Activated naive CD8-positive, alpha-beta T cell treated with anti-CD3 and anti-CD28 coated beads, Interleukin-2, amount 10 ng/mL, durations not matched to agents 7 days and 5 days (primary cell): Measurements from ENCODE around the gene TGIF2. TPM values are rescaled to one million over a fixed set of nuclear protein-coding genes. Genes with fewer than 3 reads are reported as not detected.
"Not testable (repeated sequence)": the region's sequence is repeated elsewhere in the genome, so short reads cannot be mapped to it uniquely, and the experiment has no call there.

ENCODE experiments used
- ATAC-seq: fragments of 150-1000 bp; cut with Tn5 transposase; one replicate; pipeline ENCODE4 v1.10.0; 2021; ENCODE audit warnings: low read depth, moderate library complexity
- POLR2A ChIA-PET: fragments of 350-600 bp; sonication (Branson Sonifier 250); formaldehyde crosslinking; loops from one replicate; lab custom pipeline; 2021; ENCODE audit warnings: antibody characterized with exemption; lab: Charles Lee
- DNase-seq: peaks from one replicate; pipeline ENCODE4 v3.0.0; 2021
- H3K27ac Mint-ChIP-seq: one replicate; pipeline ENCODE4 v1.8.0; 2022; ENCODE audit warnings: mild to moderate bottlenecking, mixed read lengths
- H3K27me3 Mint-ChIP-seq: one replicate; pipeline ENCODE4 v1.8.0; 2022; ENCODE audit warnings: mild to moderate bottlenecking, moderate library complexity, mixed read lengths
- H3K36me3 Mint-ChIP-seq: one replicate; pipeline ENCODE4 v1.8.0; 2021; ENCODE audit warnings: mild to moderate bottlenecking, mixed read lengths
- H3K4me1 Mint-ChIP-seq: one replicate; pipeline ENCODE4 v1.8.0; 2021; ENCODE audit warnings: mixed read lengths
- H3K4me3 Mint-ChIP-seq: one replicate; pipeline ENCODE4 v1.8.0; 2022; ENCODE audit warnings: mild to moderate bottlenecking, moderate library complexity, mixed read lengths
- H3K9me3 Mint-ChIP-seq: one replicate; pipeline ENCODE4 v1.8.0; 2021; ENCODE audit warnings: mixed read lengths
- total RNA-seq, 2 experiments: library from RNA; stranded (reverse); gene quantifications; one replicate each; pipeline ENCODE4 v1.2.3, GENCODE V29; 2021

The TGIF2 gene
- total RNA-seq, 2 experiments from 2014 or later: 32.2 to 33.1 TPM

GRCh38 chr20:36599912-36600345, 26.5 kb downstream of the TGIF2 start:
- ATAC-seq: no peak

GRCh38 chr20:36601540-36601939, 28.1 kb downstream of the TGIF2 start:
- no peak overlapping the region for H3K4me3 Mint-ChIP-seq
- no peaks in the 10 kb centered on the region for H3K9me3 Mint-ChIP-seq
- H3K4me1 Mint-ChIP-seq: peaks cover 18% of the 10 kb centered on the region
- POLR2A ChIA-PET: interaction anchor here (18.2 kb wide), 1 partner anchor 27 kb away, joined by 195 read pairs; the partner anchor contains the start of gene TGIF2
- H3K36me3 Mint-ChIP-seq: peaks cover 3% of the 10 kb centered on the region
- no peaks in the 10 kb centered on the region for H3K27me3 Mint-ChIP-seq
- peak overlapping the region; percentile 14 for H3K27ac Mint-ChIP-seq
- no peak for DNase-seq
- ATAC-seq: no peak

More at GRCh38 chr20:36599912-36600345, 26.5 kb downstream of the TGIF2 start:
- Mint-ChIP-seq H3K27ac (no peak overlapping the region), H3K9me3 (no peaks in the 10 kb centered on the region), H3K27me3 (no peaks in the 10 kb centered on the region), H3K4me1 (peaks cover 23% of the 10 kb centered on the region), H3K36me3 (peaks cover 3% of the 10 kb centered on the region), H3K4me3 (no peak overlapping the region)
- DNase-seq: no peak
- POLR2A ChIA-PET: interaction anchor here (0.7 to 18.2 kb wide), 3 partner anchors 10 to 26 kb away, joined by 3 to 195 read pairs (median 3); partner anchors contain the start of gene TGIF2

- H3K27ac Mint-ChIP-seq: peak overlapping the region; percentile 98
- no peaks in the 10 kb centered on the region for H3K27me3 Mint-ChIP-seq
These were observed 31.6 kb downstream of the TGIF2 start for GRCh38 chr20:36604952-36605398.

GRCh38 chr20:36605399-36606157, 32.2 kb downstream of the TGIF2 start, which contains the start of gene RAB5IF:
Gene RAB5IF, plus strand, starts transcription at chr20:36605779. Its CDS starts 173 bp downstream, at chr20:36605952.
- Mint-ChIP-seq H3K9me3 (no peaks in the 10 kb centered on the region), H3K36me3 (peaks cover 13% of the 10 kb centered on the region), H3K27ac (peak within 1 kb of the TSS; percentile 98), H3K4me1 (peaks cover 24% of the 10 kb centered on the region), H3K27me3 (no peaks in the 10 kb centered on the region), H3K4me3 (peak within 1 kb of the TSS; percentile 98)
- peak; percentile 99 for DNase-seq
- ATAC-seq: peak; percentile 93
- POLR2A ChIA-PET: interaction anchor here (0.8 to 4.3 kb wide), 20 partner anchors 9 to 258 kb away, joined by 3 to 66 read pairs (median 8); partner anchors contain the start of genes SLA2 and TGIF2

More at GRCh38 chr20:36604952-36605398, 31.6 kb downstream of the TGIF2 start:
- Mint-ChIP-seq H3K4me3 (peak overlapping the region; percentile 98), H3K9me3 (no peaks in the 10 kb centered on the region), H3K36me3 (peaks cover 9% of the 10 kb centered on the region), H3K4me1 (peaks cover 24% of the 10 kb centered on the region)
- ATAC-seq (peak; percentile 17), DNase-seq (peak; percentile 67)
- POLR2A ChIA-PET: interaction anchor here (0.7 to 4.3 kb wide), 18 partner anchors 9 to 941 kb away, joined by 3 to 66 read pairs (median 8); partner anchors contain the start of genes SLA2 and TGIF2

- Mint-ChIP-seq H3K27ac (peak overlapping the region; percentile 98), H3K27me3 (no peaks in the 10 kb centered on the region), H3K4me1 (peaks cover 25% of the 10 kb centered on the region), H3K36me3 (peaks cover 14% of the 10 kb centered on the region), H3K9me3 (no peaks in the 10 kb centered on the region), H3K4me3 (peak overlapping the region; percentile 98)
- ATAC-seq (no peak), DNase-seq (no peak)
- POLR2A ChIA-PET: interaction anchor here (0.8 to 4.3 kb wide), 21 partner anchors 8 to 257 kb away, joined by 3 to 66 read pairs (median 8); partner anchors contain the start of genes SLA2 and TGIF2
These were observed 33.0 kb downstream of the TGIF2 start for GRCh38 chr20:36606158-36607066.

GRCh38 chr20:36607586-36608387, 34.4 kb downstream of the TGIF2 start:
- Mint-ChIP-seq H3K27me3 (no peaks in the 10 kb centered on the region), H3K9me3 (no peaks in the 10 kb centered on the region), H3K36me3 (peaks cover 23% of the 10 kb centered on the region), H3K4me1 (peaks cover 29% of the 10 kb centered on the region), H3K4me3 (peak overlapping the region; percentile 98), H3K27ac (peak overlapping the region; percentile 98)
- DNase-seq (no peak), ATAC-seq (no peak)
- POLR2A ChIA-PET: interaction anchor here (0.7 to 4.3 kb wide), 6 partner anchors 29 to 137 kb away, joined by 4 to 66 read pairs (median 7); partner anchors contain the start of genes SLA2 and TGIF2

GRCh38 chr20:36608388-36608728, 35.0 kb downstream of the TGIF2 start:
- H3K9me3 Mint-ChIP-seq, H3K4me3 Mint-ChIP-seq, ATAC-seq, H3K27me3 Mint-ChIP-seq, DNase-seq: not testable (repeated sequence)
- Mint-ChIP-seq H3K4me1 (peaks cover 34% of the 10 kb centered on the region), H3K27ac (peak overlapping the region; percentile 21), H3K36me3 (peaks cover 24% of the 10 kb centered on the region)
- POLR2A ChIA-PET: interaction anchor here (0.6 to 2.0 kb wide), 5 partner anchors 13 to 413 kb away, joined by 4 to 12 read pairs (median 4); partner anchors contain the start of gene SLA2

- DNase-seq (no peak), ATAC-seq (no peak)
- H3K36me3 Mint-ChIP-seq: peaks cover 27% of the 10 kb centered on the region
- POLR2A ChIA-PET: interaction anchor here (0.6 to 1.9 kb wide), 5 partner anchors 31 to 144 kb away, joined by 3 to 8 read pairs (median 3); no protein-coding TSS in a partner anchor
- peak overlapping the region; percentile 6 for H3K27ac Mint-ChIP-seq
- H3K4me1 Mint-ChIP-seq: peaks cover 33% of the 10 kb centered on the region
- no peak overlapping the region for H3K4me3 Mint-ChIP-seq
- no peaks in the 10 kb centered on the region for H3K9me3 Mint-ChIP-seq
- H3K27me3 Mint-ChIP-seq: no peaks in the 10 kb centered on the region
These were observed 38.2 kb downstream of the TGIF2 start for GRCh38 chr20:36611625-36612024.

- peaks cover 23% of the 10 kb centered on the region for H3K36me3 Mint-ChIP-seq
- POLR2A ChIA-PET: interaction anchor here (0.6 to 2.0 kb wide), 9 partner anchors 8 to 160 kb away, joined by 3 to 8 read pairs (median 4); partner anchors contain the start of genes RAB5IF and SLA2
These were observed 40.6 kb downstream of the TGIF2 start for GRCh38 chr20:36613974-36614373.

GRCh38 chr20:36614781-36615557, 41.6 kb downstream of the TGIF2 start:
- no peak for ATAC-seq
- POLR2A ChIA-PET: interaction anchor here (1.0 to 1.4 kb wide), 5 partner anchors 11 to 159 kb away, joined by 3 to 6 read pairs (median 4); no protein-coding TSS in a partner anchor
- H3K36me3 Mint-ChIP-seq: peaks cover 20% of the 10 kb centered on the region
- H3K4me3 Mint-ChIP-seq: no peak overlapping the region
- DNase-seq: no peak
- H3K9me3 Mint-ChIP-seq: no peaks in the 10 kb centered on the region
- no peaks in the 10 kb centered on the region for H3K27me3 Mint-ChIP-seq
- peaks cover 22% of the 10 kb centered on the region for H3K4me1 Mint-ChIP-seq
- peak overlapping the region; percentile 13 for H3K27ac Mint-ChIP-seq

More at GRCh38 chr20:36613974-36614373, 40.6 kb downstream of the TGIF2 start:
- H3K4me1 Mint-ChIP-seq: peaks cover 22% of the 10 kb centered on the region
- H3K4me3 Mint-ChIP-seq: no peak overlapping the region
- peak overlapping the region; percentile 13 for H3K27ac Mint-ChIP-seq
- no peaks in the 10 kb centered on the region for H3K27me3 Mint-ChIP-seq
- ATAC-seq (no peak), DNase-seq (no peak)
- no peaks in the 10 kb centered on the region for H3K9me3 Mint-ChIP-seq

- DNase-seq (no peak), ATAC-seq (no peak)
- POLR2A ChIA-PET: no interaction called here
- no peak overlapping the region for H3K4me3 Mint-ChIP-seq
- peaks cover 24% of the 10 kb centered on the region for H3K36me3 Mint-ChIP-seq
- H3K4me1 Mint-ChIP-seq: peaks cover 23% of the 10 kb centered on the region
- H3K9me3 Mint-ChIP-seq: no peaks in the 10 kb centered on the region
- H3K27me3 Mint-ChIP-seq: no peaks in the 10 kb centered on the region
- H3K27ac Mint-ChIP-seq: peak overlapping the region; percentile 54
These were observed 47.5 kb downstream of the TGIF2 start for GRCh38 chr20:36620917-36621316.
